GM18508 (cell line): ENCODE measurements around the gene ABHD6.

Source experiments
- ATAC-seq: cut with Tn5 transposase; IDR thresholded peaks from one replicate; pipeline ENCODE4 v1.9.1; 2021; ENCODE audit warnings: moderate number of reproducible peaks; ENCODE audit not compliant: insufficient read depth, unreplicated experiment

The ABHD6 gene

DNA sequence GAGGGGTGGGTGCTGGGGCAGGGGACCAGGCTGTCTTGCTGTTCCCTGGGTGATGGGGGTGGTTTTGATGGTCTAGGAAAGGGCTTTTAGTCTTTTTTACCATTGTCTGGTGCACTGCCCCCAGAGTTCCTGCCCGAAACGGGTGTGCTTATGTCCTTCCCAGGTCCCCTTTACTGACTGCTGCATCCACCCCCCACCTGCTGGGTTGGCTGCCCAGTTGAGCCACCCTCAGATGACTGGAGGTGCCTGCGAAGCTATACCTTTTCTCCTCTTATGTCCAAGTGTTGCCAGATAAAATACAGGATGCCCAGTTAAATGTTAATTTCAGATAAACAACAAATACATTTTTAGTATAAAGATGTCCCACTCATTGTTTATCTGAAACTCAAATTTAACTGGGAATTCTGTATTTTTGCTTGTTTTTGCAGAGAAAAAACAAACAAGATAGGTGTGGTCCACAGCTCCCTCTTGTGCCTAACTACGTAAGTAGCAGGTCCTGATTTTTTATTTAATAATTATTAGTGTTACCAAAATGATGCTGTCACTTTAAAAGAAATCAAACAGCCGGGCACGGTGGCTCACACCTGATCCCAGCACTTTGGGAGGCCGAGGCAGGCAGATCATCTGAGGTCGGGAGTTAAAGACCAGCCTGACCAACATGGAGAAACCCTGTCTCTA, 62.4 kb downstream of the ABHD6 start:
- no peak for ATAC-seq

DNA sequence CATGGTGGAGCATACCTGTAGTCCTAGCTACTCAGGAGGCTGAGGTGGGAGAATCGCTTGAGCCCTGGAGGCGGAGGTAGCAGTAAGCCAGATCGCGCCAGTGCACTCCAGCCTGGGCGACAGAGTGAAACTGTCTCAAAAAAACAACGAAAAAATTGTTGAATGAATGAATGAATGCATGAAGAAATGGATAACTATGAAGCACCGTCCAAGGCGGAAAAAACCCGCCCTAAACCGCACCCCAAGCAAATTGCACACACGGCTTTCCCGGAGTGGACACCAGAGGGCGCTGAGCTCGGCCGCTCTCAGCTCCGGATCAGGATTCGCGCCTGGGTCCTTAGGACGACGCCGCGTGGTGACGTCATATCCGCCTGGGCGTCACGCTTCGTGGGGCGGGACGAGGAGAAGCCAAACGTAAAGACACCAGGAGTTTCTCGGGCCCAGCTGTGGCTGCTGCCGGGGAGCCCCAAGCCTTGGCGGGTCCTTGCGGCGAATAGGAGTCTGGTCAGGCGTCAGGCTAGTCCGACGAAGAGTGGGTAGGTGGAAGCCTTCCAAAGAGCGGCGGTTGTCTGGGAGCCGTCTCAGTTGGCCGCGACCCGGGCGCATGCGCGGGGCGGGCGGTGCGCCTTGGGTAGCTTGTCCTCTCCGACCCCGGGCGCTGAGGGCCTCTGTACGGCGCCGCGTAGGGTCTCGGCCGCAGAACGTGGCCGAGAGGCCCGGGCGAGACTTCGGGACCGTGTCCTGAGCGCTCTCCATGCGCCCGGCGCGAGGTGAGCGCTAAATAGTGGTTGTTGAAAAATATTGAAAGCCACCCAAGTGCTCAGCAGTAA, 68.5 kb downstream of the ABHD6 start, which contains the start of the genes HTD2 and RPP14:
HTD2 (plus strand) TSS at position 639 of the 830 bp plus-strand sequence. CDS start 11,094 bp downstream, outside the sequence.
RPP14 (plus strand) TSS at position 364 of the 830 bp plus-strand sequence. CDS start 4,085 bp downstream, outside the sequence.
- peak; percentile 68 for ATAC-seq

DNA sequence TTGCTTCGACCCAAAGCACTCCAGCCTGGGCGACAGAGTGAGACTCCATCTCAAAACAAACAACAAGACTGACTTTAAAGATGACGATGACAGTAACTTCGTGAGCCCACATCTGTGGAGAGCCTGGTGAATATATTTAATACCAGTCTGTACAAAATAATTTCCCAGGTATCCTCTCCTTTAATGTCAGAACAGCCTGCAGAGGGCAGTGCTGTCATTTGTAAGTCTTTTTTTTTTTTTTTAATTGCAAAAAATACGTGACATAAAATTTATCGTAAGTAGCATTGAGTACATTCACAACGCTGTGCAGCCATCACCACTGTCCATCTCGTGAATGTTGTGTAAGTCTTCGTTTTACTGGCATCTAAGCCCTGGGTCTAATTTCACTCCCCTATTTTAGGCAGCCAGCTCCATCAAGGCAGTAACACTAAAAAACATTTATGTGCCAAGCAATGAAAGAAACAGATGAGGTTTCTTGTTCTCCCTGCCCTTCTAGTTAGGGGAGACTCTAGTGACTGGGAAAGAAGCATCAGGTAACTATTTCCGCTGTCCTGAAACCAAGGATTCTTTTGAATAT, 70.1 kb downstream of the ABHD6 start:
- no peak for ATAC-seq

DNA sequence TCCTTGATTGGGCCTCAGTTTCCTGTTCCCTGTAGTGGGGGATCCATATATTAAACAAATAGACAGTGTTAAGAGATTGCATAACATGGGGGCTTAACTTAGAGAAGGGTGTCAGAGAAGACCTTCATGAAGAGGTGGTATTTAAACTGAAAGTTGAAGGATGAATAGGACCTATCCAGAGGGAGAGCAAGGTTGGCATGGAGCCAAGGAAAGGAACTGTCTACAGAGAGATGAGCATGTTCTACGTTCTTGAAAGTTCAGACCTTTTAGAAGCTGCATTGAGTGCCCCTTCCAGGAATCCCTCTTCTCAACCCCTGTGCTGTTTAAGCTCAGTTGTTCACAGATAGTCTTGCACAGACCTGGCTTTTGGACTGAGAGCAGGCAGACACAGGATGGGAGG, 71.1 kb downstream of the ABHD6 start:
- ATAC-seq: no peak

DNA sequence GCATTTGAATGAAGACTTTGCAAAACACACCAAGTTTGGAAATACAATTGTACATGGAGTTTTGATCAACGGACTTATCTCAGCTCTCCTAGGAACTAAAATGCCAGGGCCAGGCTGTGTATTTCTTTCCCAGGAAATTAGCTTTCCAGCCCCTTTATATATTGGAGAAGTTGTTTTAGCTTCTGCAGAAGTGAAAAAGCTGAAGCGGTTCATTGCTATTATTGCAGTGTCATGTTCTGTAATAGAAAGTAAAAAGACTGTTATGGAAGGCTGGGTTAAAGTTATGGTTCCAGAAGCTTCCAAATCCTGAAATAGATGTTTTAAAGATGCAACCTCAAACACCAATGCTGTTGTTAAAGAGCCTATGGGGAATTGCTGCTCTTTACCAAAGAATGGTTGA, 80.2 kb downstream of the ABHD6 start:
- ATAC-seq: no peak

DNA sequence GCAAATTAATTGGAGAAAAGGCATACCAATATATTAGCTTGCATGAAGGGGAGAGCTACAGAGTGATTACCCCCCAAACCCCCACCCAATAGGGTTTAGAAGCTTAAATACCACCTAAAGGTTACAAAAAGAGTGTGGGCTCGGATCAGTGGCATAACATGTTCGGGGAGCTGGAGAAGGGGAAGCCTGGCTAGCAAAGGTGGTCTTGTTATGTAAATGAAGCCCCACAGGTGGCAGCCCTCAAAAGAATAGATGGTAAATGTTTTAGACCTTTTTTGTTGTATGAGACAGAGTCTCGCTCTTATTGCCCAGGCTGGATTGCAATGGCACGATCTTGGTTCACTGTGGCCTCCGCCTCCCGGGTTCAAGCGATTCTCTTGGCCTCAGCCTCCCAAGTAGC, 84.2 kb downstream of the ABHD6 start:
- no peak for ATAC-seq

DNA sequence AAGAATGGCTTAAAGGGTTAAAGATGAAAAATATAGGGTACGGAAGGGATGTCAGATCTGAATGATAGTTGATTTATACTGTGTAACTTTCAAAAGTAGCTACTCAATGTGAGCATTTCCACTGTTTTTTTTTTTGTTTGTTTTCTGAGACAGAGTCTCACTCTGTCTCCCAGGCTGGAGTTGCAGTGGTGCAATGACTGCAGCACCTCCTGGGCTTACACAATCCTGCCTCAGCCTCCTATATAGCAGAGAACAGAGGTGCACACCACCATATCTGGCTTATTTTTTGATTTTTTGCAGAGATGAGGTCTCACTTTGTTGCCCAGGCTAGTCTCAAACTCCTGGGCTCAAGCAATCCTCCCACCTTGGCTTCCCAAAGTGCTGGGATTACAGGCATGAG, 85.2 kb downstream of the ABHD6 start:
- no peak for ATAC-seq

DNA sequence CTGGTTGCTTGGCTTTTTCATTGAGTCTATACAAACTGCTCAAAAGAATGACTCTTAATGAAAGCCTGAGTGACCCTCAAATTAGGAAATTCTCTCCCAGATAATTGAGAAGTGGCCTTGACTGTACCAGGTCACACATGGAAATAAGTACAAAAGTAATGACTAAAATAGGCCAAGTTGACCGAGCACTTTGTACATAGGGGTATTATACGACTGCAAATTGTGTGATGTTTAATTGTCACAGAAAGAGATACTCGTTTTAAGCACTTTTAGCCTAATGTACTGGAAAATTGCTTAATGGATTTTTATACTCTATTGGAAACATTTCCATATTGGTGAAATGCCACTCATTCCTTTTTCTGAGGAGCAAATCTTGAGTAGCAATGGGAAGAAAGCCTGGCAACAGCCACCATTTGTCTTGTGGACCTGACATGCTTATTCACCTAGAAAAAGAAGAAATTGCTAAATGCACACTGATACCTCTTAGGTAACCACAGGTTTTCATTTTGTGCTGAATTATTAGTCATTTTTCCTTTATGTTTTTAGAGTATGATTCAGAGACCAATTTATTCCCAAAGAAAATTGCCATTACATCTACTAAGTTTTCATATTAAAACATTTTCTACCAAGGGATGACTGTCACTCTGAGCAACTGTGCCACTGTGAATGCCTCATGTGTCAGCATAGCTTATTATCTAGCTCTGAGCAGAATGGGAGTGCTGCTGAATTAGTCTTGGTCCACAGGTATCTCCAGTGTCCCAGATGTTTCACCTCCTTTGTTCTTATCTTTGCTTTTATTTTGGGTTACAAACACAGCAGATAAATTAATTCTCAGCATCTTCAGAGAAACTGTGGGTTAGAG, 86.2 kb downstream of the ABHD6 start:
- no peak for ATAC-seq

DNA sequence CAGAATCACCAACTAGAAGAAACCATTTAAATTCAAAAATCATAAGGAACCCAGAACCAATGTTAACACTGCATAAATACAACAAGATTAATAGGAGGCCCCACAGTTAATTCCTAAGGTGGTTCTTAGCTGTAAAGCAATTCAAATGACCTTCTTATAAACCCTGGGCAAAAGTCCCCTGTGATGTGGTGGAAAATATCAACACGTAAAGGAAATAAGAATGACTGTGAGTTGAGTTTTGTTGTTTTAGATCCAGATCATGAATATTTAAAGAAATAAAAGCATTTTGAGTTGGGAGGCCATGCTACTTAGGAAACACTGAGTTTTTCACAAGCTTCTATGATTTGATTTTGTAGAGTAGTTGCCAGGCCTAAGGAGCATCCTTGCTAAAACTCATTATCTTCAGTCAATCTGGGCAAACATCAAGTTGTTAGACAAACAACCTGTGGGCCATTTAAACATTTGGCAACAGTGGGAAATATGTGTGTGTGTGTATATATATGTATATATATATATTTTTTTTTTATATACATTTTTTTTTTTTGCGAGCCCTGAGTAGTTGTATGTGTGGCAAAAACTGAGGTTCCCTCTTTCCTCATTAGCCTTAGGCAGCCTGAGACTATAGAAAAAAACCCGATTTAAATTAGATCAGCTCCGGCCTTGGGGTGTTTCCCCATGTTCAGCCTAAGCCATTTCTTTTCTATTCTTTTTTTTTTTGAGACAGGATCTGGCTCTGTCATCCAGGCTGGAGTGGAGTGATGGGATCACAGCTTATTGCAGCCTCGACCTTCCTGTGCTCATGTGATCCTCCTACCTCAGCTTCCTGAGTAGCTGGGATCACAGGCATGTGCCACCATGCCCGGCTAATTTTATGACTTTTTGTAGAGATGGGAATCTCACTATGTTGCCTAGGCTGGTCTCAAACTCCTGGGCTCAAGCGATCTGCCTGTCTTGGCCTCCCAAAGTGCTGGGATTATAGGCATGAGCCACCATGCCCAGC, 87.1 kb downstream of the ABHD6 start:
- no peak for ATAC-seq

DNA sequence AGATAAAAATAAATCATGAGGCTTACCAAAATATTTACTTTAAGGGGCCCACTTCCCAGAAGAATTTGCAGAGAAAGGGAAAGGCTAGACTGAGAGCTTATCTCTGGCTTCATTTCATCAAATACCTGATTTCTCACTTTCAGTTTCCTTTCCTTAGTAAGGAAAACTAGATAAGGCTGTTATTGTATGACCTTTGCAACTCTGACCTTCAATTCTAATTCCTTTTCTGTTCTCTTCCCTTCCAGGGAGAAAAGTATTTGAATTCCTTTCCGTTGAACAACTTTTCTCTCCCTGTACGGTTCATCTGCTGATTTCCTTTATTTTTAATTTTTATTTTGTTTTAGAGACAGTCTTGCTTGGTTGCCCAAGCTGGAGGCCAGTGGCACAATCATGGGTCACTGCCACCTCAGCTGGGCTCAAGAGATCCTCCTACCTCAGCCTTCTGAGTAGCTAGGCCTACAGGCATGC, 88.0 kb downstream of the ABHD6 start:
- no peak for ATAC-seq

DNA sequence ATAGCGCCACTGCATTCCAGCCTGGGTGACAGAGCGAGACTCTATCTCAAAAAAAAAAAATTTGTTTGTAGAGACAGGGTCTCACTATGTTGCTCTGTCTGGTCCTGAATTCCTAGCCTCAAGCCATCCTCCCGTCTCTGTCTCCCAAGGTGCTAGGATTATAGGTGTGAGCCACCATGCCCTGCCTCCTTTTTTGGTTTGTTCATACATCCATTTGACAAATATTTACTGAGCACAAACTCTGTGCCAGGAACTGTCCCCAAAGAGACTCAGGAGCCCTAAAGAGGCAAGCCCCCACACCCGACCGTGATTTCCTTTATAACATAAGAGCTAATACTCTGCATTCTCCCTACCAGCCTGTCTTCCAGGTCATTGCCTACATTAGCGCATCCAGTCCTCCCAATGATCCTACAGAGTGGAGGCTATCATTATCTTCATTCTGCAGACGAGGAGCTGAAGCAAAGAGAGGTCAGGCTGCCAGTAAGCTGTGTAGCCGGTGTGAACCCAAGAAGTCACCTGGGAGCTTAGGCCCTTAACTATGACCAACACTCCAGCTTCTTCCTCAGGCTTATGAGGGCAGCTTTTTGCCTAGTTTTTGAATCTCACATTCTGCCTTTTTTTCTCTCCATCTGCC, 88.8 kb downstream of the ABHD6 start:
- no peak for ATAC-seq

DNA sequence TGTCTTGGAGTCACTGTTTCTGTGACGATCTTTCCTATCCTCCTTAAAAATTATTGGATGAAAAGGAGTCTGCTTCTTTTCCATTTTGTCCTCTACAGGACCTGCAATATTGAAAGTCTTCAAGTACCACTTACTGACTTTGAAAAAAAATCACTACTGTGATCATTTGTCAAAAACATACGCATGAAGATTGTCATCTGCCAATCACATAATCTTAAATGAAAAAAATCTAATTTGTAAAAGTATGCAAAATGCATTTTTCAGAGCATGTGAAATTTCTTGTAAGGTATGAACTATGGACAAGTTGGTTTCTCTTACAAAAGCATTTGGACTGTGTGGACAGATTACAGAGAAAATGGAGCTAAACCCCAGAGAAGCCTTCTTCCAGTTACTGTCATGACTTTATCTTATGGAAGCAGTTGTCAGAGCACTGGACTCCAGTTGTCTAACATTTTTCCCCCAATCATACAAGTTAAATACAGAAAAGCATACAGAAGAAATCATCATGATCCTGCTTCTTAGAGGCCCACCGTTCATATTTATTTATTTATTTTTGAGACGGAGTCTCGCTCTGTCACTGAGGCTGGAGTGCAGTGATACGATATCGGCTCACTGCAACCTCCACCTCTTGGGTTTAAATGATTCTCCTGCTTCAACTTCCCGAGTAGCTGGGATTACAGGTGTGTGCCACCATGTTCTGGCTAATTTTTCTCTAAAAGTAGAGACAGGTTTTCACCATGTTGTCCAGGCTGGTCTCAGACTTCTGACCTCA, 91.7 kb downstream of the ABHD6 start:
- no peak for ATAC-seq

DNA sequence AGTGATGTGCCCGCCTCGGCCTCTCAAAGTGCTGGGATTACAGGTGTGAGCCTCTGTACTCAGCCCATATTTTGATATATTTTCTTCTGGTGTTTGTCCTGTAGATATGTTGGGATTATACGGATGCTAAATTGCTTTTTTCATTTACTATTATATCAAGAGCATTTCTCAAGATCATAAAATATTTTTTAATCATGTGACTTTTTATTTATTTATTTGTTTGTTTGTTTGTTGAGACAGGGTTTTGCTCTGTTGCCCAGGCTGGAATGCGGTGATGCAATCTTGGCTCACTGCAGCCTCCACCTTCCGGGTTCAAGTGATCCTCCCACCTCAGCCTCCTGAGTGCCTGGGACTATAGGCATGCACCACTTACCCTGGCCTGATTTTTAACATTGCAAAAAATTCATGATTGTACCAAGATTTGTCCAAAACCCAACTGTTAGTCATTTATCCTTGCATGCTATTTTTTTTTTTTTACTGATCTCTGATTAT, 92.4 kb downstream of the ABHD6 start:
- no peak for ATAC-seq

DNA sequence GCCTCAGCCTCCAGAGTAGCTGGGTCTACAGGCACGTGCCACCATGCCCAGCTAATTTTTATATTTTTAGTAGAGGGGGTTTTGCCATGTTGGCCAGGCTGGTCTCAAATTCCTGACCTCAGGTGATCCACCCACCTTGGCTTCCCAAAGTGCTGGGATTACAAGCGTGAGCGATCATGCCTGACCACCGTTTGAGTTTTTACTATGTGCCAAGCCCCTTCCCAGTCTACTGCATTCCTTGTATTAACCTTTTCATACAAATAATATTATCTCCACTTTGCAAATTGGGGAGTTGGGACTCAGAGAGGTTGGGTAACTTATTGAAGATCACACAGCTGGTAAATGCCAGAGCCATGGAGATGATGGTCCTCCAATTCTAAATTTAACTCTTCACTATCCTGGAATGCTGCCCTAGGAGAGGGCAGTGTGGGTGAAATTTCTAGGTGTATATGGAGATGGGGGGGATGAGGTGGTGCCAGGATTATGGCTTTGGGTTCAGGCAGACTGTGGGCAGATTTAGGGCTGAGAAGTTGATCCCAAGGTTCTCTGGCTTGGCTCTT, 94.1 kb downstream of the ABHD6 start:
- ATAC-seq: no peak

DNA sequence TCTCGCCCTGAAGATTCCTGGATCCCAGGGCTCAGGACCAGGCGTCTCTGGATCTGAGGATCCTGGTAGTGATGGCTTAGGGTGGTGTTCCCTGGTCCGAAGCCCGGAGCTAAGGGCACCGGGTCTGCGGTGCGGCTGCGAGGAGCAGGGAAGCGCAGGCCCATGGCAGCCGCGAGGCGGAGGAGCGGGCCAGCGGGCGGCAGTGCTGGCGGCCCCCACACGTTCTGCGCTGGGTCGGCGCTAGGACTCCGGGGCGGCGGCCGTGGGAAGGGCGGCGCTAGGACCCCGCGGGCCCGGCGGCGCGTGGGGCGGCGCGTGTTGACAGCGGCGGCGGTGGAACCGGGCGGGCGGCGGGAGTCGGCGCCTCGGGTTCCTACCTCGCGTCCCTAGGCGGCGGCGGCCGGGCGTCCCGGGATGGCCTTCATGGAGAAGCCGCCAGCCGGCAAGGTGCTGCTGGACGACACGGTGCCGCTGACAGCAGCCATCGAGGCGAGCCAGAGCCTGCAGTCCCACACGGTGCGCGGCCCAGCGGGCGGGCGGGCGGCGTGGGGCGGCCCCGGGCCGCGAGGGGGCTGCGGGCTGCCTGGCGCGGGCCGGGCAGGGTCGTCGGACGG, 95.1 kb downstream of the ABHD6 start, which contains the start of gene PXK:
PXK (plus strand) TSS at position 318 of the 614 bp plus-strand sequence; CDS start at position 415, 97 bp downstream.
- ATAC-seq: no peak

DNA sequence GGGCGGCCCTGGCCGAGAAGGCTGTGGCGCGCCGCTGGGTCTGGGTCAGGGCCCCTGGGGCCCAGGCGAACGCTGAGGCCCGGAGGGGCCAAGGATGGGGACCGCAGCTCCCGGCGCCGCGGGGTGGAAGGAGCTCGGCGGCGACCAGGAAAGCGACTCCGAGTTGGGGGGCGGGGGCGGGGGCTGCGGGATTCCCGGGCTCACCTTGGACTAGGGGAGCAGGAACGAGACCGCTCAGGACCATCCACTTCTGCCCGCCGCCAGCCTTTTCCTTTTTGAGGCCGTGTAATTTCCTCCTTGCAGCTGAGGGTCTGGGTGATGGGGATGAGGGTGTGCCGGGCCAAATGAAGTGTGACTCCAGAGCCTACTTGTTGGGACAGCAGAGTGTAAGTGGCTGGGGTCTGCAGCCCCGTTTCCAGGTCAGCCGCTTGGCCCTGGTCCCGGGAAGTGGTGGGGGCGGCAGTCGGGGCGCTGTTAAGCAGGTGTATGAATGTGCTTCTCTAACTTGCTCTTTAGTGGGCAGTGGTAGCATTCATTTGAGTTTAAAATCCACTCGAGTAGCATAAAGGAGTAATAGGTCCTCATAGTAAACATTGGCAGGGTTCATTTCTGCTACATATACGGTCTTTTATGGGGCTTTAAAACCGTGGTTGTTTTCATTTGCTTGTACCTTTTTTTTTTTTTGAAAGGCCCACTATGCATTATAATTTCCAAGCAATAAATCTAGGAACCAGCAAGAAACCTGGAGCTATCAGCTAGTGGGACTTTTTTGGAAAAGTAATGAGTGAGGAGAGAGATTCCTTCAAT, 95.8 kb downstream of the ABHD6 start:
- no peak for ATAC-seq
